SK-N-SH treated with all-trans-retinoic acid at 6 μM for 48 hours (cell line): ENCODE results near the gene CDH4.

ENCODE experiments used
- BACH2 ChIP-seq: fragments of 250-450 bp; sonication (Bioruptor Pico); IDR thresholded peaks from 2 replicates; pipeline ENCODE4 v1.9.0; 2021; ENCODE audit warnings: mild to moderate bottlenecking, borderline replicate concordance
- CSDC2 ChIP-seq: fragments of 250-450 bp; sonication (Bioruptor Pico); IDR thresholded peaks from 2 replicates; pipeline ENCODE4 v1.5.0; 2020; ENCODE audit warnings: mild to moderate bottlenecking, moderate library complexity
- PPARA ChIP-seq: fragments of 250-450 bp; sonication (Bioruptor Pico); IDR thresholded peaks from 2 replicates; pipeline ENCODE4 v1.5.0; 2020; ENCODE audit warnings: mild to moderate bottlenecking, borderline replicate concordance
- RARB ChIP-seq: fragments of 250-450 bp; sonication (Bioruptor Pico); IDR thresholded peaks from 2 replicates; pipeline ENCODE4 v1.8.0; 2021; ENCODE audit warnings: mild to moderate bottlenecking, moderate library complexity
- ZFP3 ChIP-seq: fragments of 250-450 bp; sonication (Bioruptor Pico); IDR thresholded peaks from 2 replicates; pipeline ENCODE4 v1.5.0; 2020; ENCODE audit warnings: mild to moderate bottlenecking, moderate library complexity
- ZFP30 ChIP-seq: fragments of 450-650 bp; formaldehyde crosslinking; IDR thresholded peaks from 2 replicates; pipeline ENCODE4 v1.5.0; 2022; ENCODE audit warnings: mild to moderate bottlenecking, moderate library complexity
- ZNF70 ChIP-seq: fragments of 450-650 bp; formaldehyde crosslinking; IDR thresholded peaks from 2 replicates; pipeline ENCODE4 v1.5.0; 2020; ENCODE audit warnings: mild to moderate bottlenecking, moderate library complexity
- ZNF8 ChIP-seq: fragments of 450-650 bp; formaldehyde crosslinking; IDR thresholded peaks from 2 replicates; pipeline ENCODE4 v1.5.0; 2020; ENCODE audit warnings: mild to moderate bottlenecking, moderate library complexity
- TF ChIP-seq, protein P1 (sequence below): fragments of 250-450 bp; sonication (Bioruptor Pico); IDR thresholded peaks from 2 replicates; pipeline ENCODE4 v1.8.0; 2021; ENCODE audit warnings: low read depth, mild to moderate bottlenecking, moderate library complexity, borderline replicate concordance
- TF ChIP-seq, protein P2 (sequence below): fragments of 250-450 bp; sonication (Bioruptor Pico); IDR thresholded peaks from 2 replicates; pipeline ENCODE4 v1.8.0; 2020; ENCODE audit warnings: mild to moderate bottlenecking, moderate library complexity, borderline replicate concordance

DNA sequence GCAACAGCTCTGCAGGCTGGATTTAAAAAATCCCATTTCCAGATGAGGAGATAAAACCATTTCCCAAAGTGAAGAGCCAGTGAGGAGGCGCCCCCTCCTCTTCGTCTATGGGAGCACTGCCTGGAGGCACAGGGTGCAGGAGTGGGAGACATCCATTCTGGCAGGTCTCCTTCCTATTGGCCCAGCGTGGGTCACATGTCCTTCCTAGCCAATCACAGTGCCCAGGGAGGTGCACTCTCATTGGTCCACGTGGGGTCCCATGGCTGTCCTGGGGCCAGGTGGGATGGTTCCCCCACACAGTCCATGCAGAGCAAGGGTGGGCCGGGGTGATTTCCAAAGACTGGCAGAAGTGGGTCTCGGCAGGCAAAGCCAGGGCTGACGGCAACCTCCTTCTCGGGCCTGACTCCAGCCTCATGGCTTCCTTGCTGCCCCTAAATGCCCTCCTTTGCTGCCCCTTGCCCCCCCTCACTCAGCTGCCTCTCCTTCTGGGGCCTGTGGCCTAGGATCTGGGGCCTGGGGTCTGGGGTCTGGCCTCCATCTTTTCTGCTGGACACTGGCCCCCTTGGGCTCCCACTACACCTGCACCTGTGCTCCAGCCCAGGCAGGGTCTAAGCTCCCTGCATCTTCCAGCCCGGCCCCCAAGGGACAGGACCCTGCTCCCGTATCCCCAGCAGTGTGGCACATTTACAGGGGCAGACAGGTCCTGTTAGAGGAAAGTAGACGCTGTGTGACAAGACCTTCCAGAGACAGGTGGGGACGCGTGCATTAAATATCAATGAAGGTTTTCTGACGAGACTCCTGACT is 581.9 kb downstream of the CDH4 start:
- TF ChIP-seq, protein P1, sequence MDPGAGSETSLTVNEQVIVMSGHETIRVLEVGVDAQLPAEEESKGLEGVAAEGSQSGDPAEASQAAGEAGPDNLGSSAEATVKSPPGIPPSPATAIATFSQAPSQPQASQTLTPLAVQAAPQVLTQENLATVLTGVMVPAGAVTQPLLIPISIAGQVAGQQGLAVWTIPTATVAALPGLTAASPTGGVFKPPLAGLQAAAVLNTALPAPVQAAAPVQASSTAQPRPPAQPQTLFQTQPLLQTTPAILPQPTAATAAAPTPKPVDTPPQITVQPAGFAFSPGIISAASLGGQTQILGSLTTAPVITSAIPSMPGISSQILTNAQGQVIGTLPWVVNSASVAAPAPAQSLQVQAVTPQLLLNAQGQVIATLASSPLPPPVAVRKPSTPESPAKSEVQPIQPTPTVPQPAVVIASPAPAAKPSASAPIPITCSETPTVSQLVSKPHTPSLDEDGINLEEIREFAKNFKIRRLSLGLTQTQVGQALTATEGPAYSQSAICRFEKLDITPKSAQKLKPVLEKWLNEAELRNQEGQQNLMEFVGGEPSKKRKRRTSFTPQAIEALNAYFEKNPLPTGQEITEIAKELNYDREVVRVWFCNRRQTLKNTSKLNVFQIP (CRISPR knock-in tag) = no peak
- TF ChIP-seq RARB = no peak
- no peak for TF ChIP-seq ZFP3 (CRISPR knock-in tag)
- no peak for TF ChIP-seq PPARA (CRISPR knock-in tag)
- no peak for TF ChIP-seq BACH2
- TF ChIP-seq, protein P2, sequence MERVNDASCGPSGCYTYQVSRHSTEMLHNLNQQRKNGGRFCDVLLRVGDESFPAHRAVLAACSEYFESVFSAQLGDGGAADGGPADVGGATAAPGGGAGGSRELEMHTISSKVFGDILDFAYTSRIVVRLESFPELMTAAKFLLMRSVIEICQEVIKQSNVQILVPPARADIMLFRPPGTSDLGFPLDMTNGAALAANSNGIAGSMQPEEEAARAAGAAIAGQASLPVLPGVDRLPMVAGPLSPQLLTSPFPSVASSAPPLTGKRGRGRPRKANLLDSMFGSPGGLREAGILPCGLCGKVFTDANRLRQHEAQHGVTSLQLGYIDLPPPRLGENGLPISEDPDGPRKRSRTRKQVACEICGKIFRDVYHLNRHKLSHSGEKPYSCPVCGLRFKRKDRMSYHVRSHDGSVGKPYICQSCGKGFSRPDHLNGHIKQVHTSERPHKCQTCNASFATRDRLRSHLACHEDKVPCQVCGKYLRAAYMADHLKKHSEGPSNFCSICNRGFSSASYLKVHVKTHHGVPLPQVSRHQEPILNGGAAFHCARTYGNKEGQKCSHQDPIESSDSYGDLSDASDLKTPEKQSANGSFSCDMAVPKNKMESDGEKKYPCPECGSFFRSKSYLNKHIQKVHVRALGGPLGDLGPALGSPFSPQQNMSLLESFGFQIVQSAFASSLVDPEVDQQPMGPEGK (CRISPR knock-in tag) = no peak
- no peak for TF ChIP-seq ZNF8
- no peak for TF ChIP-seq ZFP30 (CRISPR knock-in tag)
- no peak for TF ChIP-seq CSDC2 (CRISPR knock-in tag)
- no peak for TF ChIP-seq ZNF70 (CRISPR knock-in tag)
